Right kidney (tissue), 1 donor: ENCODE measurements around the gene REPS2.
A peak's percentile ranks its signal among the peaks of the same experiment; 100 is the strongest.

Experiments used
- DNase-seq: peaks from one replicate; pipeline ENCODE4 v3.0.0-alpha.2; 2016

Gene REPS2

DNA sequence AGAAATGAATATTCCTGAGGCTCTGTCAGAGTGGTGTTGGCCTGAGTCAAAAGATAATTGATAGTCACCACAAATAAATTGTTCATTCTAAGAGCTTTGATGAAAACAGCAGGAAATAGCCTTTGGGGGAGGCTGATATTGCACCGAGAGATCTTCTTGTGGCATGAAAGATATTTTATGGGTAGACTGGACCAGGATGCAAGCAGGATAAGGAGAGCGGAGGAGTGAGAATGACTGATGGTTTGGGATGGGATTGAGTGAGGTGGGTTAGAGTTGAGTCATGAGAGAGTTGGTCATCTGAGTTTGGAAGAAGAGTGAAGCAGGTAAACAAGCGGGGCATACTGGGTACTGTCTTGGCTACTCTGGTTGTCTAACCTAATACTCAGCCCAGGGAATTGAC lies 88.7 kb downstream of the REPS2 start:
- DNase-seq: no peak

DNA sequence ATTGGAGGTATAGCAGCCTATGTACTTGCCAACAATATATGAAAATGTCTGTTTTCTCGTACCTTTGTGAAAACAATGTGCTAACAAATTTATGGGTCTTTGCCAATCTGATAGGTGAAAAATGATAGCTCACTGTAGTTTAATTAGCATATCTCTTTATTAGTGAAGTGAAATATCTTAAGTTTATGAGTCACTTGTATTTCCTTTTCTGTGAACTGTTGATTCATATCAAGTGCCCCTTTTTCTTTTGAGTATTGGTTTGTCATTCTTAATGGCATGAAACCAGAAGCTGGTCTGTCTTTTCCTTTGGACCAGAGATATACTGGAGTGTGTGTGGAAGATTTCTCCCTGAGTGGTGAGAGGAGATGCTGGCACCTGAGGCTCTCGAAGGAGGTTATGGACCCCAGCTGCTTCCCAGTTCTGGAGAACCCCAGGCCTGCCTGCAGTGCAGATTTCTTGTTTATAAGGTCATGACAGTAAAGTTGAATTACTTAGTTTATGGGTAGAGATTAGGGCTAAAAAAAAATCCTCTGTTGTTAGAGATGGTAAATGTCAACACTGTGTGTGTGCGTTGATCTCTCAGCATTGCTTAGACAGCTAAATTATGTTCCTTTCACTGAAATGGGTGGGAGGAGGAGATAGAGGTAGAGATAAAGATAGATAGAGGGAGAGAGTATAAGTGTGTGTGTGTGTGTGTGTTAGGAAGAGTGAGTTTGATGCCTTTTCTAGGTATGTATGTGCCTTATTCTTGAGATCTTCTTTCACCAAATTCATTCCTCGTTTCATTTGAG lies 89.9 kb downstream of the REPS2 start:
- DNase-seq: no peak

GRCh38 chrX:17038277-17038676 lies 91.8 kb downstream of the REPS2 start:
- no peak for DNase-seq

DNA sequence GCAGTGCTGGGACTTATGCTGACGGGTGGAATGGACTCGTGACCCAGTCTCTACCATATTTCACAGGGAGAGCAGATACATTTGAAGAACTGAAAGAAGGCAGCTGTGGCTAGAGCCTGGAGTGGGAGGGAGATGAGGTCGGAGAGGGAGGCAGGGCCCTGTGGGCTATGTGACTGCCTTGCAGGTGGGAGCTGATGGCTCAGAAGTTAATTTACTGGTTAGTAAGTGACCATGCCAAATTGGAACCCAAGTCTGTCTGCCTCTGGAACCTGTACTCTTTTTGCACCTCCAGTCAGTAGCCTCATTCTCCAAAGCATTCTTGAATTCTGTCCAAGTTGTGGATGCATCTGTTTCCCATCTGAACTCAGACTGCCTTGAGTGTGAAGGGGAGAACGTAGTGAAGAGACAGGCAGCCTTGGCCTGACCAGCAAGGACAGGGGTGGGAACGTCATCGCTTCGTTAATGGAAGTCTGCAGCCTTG lies 92.3 kb downstream of the REPS2 start:
- DNase-seq: peak; percentile 31

DNA sequence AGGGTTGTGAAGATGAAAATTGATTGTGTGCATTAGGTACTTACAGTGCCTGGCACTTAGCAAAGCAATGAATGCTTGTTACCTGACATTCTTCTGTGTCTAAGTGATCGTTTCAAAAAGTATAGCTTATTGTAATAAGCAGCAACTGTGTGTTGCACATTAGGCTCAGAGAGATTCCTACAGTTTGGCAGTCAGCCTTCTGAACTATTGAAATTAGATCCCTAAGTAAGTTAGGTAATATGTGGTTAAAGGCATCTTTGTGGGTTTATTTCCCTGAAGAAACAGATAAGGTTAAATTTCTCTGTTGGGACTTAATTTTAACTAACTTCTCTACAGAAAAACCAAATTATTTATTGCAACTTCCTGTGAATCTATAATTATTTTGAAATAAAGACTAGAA lies 93.4 kb downstream of the REPS2 start:
- DNase-seq: no peak

- DNase-seq: no peak
Measured at GRCh38 chrX:17040711-17041110, 94.3 kb downstream of the REPS2 start.

DNA sequence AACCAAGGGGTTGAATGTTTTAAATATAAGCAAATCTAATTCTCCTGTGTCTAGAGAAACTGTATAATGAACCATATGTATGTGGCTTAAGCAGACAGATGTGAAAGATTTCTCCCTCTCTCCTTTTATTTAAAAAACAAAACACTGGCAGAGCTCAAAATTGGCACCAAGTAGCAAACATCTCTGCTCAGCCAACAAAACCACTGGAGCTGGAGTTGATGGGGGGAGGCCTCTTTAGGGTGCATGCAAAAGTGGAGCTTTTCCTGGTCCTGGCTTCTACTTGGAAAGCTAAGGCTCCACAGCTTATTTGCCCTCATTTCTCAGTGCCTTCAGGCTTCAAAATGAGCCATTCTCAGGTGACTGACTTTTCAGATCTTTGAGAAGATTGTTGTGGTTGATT lies 95.6 kb downstream of the REPS2 start:
- DNase-seq: no peak

- DNase-seq: no peak
Measured at GRCh38 chrX:17046478-17047097, 100.1 kb downstream of the REPS2 start.

- DNase-seq: no peak
Measured at GRCh38 chrX:17047224-17047623, 100.8 kb downstream of the REPS2 start.

GRCh38 chrX:17052210-17052609 lies 105.8 kb downstream of the REPS2 start:
- no peak for DNase-seq

- no peak for DNase-seq
Measured at GRCh38 chrX:17052793-17053192, 106.3 kb downstream of the REPS2 start.

- DNase-seq: no peak
Measured at GRCh38 chrX:17053502-17053901, 107.0 kb downstream of the REPS2 start.

DNA sequence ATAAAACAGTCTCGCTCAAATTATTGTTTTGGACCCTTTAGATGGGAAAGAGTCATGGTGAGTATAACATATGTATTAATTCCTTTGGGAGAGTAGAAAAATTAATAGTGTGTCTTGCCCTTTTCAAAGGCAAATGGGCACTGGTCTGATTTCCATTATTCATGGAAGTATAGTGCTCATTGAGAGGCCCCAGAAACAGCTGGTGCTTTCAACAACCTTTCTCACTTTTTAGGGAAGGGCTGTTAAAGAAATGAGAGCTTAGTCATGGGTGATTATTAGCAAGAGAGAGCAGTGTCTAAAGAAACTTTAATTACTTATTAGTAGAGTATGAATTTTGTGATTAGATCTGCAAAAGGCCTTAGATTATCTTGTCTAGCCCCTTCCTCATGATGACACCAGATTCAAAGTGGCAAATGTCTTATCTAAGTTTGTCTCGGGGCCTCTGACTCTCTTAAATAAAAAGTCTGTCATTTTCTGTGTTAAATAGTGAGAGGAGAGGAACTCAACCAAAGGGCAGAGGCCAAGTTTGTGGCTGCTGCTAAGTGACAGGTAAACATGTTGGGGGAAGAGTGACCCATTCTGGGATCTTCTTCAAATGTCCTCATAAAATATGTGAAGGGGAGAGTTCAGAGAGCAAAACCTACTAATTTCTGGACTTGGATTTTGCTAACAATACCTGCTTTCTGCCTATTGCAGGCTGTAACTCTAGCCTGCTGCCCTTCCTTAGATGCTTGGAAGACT lies 110.6 kb downstream of the REPS2 start:
- no peak for DNase-seq

GRCh38 chrX:17062065-17062464 lies 115.6 kb downstream of the REPS2 start:
- no peak for DNase-seq

- no peak for DNase-seq
Measured at GRCh38 chrX:17065100-17065499, 118.6 kb downstream of the REPS2 start.

- no peak for DNase-seq
Measured at GRCh38 chrX:17067534-17067933, 121.1 kb downstream of the REPS2 start.

DNA sequence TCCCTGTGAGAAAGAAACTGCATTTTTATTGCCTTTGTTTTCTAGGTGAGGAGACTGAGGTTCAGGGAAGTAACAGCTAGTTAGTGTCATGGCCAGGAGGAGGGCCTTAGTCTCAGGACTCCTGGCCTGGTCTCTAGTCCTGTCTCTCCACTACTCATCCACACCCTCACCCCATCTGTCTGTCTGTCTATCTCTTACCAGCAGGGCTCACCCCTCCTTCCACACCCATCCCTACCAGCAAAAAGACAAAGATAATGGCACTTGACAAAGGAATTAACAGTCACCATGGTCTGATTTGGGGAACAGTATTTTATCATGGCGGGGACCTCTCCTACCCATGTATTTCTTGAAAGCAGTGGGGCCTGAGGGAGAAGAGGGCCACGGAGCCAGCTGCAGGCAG lies 125.8 kb downstream of the REPS2 start:
- DNase-seq: no peak

- no peak for DNase-seq
Measured at GRCh38 chrX:17072721-17073230, 126.3 kb downstream of the REPS2 start.

DNA sequence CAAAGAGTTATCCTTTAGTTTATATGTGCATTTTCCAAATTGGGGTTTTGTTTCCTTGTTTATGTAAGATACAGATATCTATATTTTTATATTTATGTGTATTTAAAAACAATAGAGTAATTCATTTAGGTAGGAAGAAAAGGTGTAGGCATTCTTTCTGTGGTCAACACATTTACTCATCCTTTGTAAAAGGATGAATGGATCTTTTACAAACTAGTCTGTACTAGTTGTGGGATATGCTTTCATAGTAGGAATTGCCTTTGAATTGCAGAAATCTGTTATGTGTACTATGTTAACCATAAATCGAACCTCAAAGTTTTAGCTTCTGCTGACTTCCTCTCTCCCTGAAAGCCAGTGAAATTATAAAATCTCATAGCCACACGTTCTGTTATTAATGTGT lies 128.5 kb downstream of the REPS2 start:
- DNase-seq: no peak

DNA sequence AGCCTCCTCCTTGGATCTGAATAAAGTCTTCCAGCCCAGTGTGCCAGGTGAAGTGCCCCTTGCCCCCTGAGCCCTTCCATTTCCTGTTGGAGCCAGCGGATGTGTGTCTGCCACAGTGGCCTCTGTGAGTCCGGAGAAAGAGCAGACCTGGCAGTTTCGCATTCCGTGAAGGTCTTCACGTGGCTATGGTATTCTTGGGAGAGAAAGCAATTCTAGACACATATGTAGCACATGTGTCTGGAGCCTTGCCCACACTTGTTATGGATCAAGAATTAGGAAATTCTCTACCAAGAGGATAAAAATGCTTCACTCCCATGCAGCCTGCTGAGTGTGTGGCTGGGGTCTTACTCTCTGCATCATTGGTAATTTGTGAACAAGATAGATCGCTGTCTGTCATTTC lies 130.9 kb downstream of the REPS2 start:
- no peak for DNase-seq

GRCh38 chrX:17078031-17078720 lies 131.7 kb downstream of the REPS2 start:
- DNase-seq: no peak

GRCh38 chrX:17081511-17081910 lies 135.1 kb downstream of the REPS2 start:
- DNase-seq: no peak

DNA sequence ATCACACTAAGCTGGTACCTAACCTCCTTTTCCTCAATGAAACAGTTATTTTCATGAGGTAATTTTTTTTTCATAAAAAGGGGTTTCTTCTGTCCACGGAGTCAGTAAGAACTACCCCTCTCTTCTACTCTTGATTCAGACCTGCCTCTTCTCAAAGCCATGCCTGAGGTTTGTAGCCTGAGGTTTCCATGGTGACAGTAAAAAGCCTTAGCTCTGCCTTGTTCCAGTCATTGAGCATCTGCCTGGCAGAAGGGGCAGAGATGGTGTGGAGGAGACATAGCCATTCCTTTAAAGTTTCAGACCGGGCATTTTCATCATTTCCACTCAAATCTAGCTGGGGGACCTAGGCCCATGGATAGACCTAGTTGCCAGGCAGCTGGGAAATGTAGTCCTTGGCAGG lies 135.5 kb downstream of the REPS2 start:
- DNase-seq: no peak
